Stimulated activated naive CD8-positive, alpha-beta T cell treated with anti-CD3 and anti-CD28 coated beads, Interleukin-15, amount 100 ng/mL, for 72 hours (primary cell): ENCODE data around the gene GPATCH8.

Experiments used
- ATAC-seq: fragments of 150-1000 bp; cut with Tn5 transposase; 2 replicates; pipeline ENCODE4 v1.10.0; 2021; ENCODE audit warnings: mild to moderate bottlenecking, moderate library complexity
- DNase-seq, 2 donors: peaks; one replicate each; pipeline ENCODE4 v3.0.0; 2021 to 2022
- H3K27ac Mint-ChIP-seq, 2 donors: one replicate each; pipeline ENCODE4 v1.8.0; 2022; ENCODE audit warnings: mild to moderate bottlenecking in 2 of 2, mixed read lengths in 2 of 2, moderate library complexity in 2 of 2
- H3K27me3 Mint-ChIP-seq: one replicate; pipeline ENCODE4 v1.8.0; 2022; ENCODE audit warnings: mixed read lengths
- H3K4me1 Mint-ChIP-seq: one replicate; pipeline ENCODE4 v1.8.0; 2022; ENCODE audit warnings: mild to moderate bottlenecking, mixed read lengths
- H3K4me3 Mint-ChIP-seq, 2 donors: one replicate each; pipeline ENCODE4 v1.8.0; 2022; ENCODE audit warnings: mild to moderate bottlenecking in 2 of 2, mixed read lengths in 2 of 2, moderate library complexity in 1 of 2
- H3K9me3 Mint-ChIP-seq, 2 donors: one replicate each; pipeline ENCODE4 v1.8.0; 2022; ENCODE audit warnings: mixed read lengths in 2 of 2

The GPATCH8 gene

DNA sequence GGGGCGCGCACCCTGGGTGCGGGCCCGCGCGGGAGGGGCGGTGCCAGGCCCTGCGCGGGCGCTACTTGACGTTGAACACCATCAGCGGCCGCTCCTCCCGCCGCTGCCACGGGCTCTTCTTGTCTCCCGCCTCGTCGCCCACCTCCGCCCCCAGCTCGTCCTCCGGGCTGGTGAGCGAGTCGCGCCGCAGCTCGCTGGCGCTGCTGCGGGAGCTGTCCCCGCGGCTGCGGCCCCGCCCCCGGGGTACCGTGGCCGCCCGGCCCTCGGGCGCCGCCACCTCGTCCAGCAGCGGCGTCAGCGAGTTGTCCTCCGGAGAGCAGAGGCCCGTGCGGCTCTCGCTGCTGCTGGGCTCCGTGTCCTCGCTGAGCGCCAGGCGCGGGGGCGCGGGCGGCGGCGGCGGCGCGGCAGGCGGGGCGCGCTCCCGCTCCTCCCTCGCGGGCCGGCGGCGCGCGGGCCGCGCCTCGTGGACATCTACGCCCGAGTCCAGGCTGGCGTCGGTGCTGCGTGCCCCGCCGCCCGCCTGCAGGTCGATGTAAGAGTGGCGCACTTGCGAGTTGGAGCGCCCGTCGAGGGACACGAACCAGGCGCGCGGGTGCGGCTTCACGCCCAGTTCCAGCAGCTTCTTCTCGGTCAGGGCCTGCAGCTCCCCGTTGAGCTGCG lies 149.4 kb downstream of the GPATCH8 start:
- peak overlapping the region in 1 of 2 donors; percentile 68 for H3K4me3 Mint-ChIP-seq

DNA sequence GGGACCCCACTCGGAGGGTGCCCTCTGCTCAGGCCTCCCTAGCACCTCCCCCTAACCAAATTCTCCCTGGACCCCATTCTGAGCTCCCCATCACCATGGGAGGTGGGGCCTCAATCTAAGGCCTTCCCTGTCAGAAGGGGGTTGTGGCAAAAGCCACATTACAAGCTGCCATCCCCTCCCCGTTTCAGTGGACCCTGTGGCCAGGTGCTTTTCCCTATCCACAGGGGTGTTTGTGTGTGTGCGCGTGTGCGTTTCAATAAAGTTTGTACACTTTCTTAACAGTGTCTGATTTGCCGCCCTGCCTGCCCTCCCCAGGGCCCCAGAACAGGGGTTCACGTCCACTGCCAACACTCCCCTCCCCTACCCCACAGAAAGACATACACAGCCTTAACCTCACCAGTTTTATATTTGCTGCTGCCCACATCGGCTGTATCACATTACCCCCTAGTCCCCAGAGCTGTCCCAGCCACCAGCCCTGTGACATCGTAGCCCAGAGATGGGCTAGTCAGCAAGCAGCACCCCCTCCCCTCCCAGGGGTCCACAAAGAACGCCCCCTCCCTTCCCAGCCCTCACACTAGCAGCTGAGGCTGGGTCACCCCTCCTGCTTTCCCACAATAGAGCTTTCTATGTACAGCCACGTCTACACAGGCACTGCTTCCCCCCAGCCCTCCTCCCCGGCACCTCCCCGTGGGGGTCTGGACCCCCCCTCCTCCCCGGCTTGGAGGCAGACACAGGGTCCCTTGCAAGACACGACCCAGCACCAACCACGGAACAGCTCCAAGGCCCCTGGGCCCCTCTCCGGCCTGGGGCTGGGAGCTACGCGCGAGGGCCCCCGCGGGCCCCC lies 150.2 kb downstream of the GPATCH8 start:
- H3K9me3 Mint-ChIP-seq: no peaks in the 10 kb centered on the region
- DNase-seq (no peak), ATAC-seq (no peak)
- H3K4me3 Mint-ChIP-seq: peak overlapping the region; percentile 31 to 61
- H3K27ac Mint-ChIP-seq: no peak overlapping the region
- H3K27me3 Mint-ChIP-seq: no peaks in the 10 kb centered on the region
- peaks cover 14% of the 10 kb centered on the region for H3K4me1 Mint-ChIP-seq

More for the DNA sequence above, 149.4 kb downstream of the GPATCH8 start:
- Mint-ChIP-seq H3K27ac (no peak overlapping the region), H3K4me1 (peaks cover 7% of the 10 kb centered on the region), H3K27me3 (no peaks in the 10 kb centered on the region), H3K9me3 (no peaks in the 10 kb centered on the region)
- ATAC-seq (peak; percentile 30), DNase-seq (peak in 1 of 2 donors; percentile 41)

DNA sequence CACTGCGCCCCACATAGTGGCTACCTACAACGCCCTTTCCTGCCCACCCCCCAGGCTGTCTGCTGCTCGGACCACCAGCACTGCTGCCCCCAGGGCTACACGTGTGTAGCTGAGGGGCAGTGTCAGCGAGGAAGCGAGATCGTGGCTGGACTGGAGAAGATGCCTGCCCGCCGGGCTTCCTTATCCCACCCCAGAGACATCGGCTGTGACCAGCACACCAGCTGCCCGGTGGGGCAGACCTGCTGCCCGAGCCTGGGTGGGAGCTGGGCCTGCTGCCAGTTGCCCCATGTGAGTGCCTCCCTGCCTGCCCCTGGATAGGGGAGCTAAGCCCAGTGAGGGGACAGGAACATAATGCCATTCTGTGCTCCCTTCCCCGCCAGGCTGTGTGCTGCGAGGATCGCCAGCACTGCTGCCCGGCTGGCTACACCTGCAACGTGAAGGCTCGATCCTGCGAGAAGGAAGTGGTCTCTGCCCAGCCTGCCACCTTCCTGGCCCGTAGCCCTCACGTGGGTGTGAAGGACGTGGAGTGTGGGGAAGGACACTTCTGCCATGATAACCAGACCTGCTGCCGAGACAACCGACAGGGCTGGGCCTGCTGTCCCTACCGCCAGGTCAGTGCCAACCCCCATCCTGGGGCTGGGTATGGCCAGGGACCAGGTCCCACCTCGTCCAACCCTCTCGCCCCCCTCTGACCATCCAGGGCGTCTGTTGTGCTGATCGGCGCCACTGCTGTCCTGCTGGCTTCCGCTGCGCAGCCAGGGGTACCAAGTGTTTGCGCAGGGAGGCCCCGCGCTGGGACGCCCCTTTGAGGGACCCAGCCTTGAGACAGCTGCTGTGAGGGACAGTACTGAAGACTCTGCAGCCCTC lies 151.0 kb downstream of the GPATCH8 start:
- no peak for ATAC-seq
- Mint-ChIP-seq H3K9me3 (no peaks in the 10 kb centered on the region), H3K27me3 (no peaks in the 10 kb centered on the region), H3K4me1 (peaks cover 20% of the 10 kb centered on the region), H3K27ac (no peak overlapping the region), H3K4me3 (no peak overlapping the region)
- DNase-seq: no peak

DNA sequence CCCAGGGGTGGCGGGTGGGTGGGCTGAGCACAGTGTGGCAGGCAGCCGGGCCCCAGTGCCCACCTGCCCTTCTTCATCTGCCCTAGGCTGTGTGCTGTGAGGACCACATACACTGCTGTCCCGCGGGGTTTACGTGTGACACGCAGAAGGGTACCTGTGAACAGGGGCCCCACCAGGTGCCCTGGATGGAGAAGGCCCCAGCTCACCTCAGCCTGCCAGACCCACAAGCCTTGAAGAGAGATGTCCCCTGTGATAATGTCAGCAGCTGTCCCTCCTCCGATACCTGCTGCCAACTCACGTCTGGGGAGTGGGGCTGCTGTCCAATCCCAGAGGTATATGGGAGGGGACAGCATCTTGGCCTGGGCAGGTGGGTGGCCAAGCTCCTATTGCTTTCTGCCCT lies 151.7 kb downstream of the GPATCH8 start:
- Mint-ChIP-seq H3K27me3 (no peaks in the 10 kb centered on the region), H3K27ac (no peak overlapping the region), H3K9me3 (no peaks in the 10 kb centered on the region), H3K4me3 (no peak overlapping the region), H3K4me1 (peaks cover 20% of the 10 kb centered on the region)
- ATAC-seq (no peak), DNase-seq (no peak)

DNA sequence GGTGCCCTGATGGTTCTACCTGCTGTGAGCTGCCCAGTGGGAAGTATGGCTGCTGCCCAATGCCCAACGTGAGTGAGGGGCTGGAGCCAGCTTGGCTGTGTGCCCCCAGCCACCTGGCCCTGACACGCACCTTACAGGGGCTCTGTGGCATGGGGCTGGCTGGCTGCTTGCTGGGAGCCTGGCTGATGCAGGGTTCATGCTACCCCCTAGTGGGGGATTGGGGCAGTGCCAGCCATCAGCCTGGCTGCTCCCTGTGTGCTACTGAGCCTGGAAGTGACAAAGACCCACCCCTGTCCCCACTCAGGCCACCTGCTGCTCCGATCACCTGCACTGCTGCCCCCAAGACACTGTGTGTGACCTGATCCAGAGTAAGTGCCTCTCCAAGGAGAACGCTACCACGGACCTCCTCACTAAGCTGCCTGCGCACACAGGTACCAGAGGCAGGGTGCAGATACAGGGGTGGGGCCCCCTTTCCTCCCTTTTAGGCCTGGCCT lies 152.4 kb downstream of the GPATCH8 start:
- Mint-ChIP-seq H3K27ac (no peak overlapping the region), H3K27me3 (no peaks in the 10 kb centered on the region), H3K4me1 (peaks cover 27% of the 10 kb centered on the region), H3K4me3 (no peak overlapping the region), H3K9me3 (no peaks in the 10 kb centered on the region)
- peak; percentile 76 for ATAC-seq
- DNase-seq: peak; percentile 76 to 79

DNA sequence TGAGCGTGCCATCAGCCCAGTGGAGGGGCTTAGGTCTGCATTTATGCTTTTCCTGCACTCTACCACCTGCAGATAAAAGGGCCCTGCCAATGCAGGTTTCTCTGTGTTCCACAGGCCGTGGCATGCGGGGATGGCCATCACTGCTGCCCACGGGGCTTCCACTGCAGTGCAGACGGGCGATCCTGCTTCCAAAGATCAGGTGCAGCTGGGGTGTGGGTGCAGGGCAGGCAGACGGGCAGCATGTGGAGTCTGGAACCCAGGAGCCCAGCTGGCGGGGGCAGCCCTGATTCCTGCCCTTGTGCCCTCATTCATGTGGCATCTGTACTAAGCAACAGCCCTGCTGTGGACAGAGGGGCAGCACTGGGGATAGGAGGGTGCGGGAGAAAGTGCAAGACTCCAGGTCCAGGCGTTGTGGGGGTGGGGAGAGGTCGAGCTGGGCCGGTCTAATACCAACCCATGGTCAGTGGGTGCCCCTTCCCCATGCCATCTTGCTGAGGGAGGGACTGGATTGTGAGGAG lies 153.6 kb downstream of the GPATCH8 start:
- no peak overlapping the region for H3K4me3 Mint-ChIP-seq
- H3K27me3 Mint-ChIP-seq: no peaks in the 10 kb centered on the region
- peak overlapping the region in 1 of 2 donors; percentile 84 for H3K27ac Mint-ChIP-seq
- ATAC-seq (no peak), DNase-seq (no peak)
- no peaks in the 10 kb centered on the region for H3K9me3 Mint-ChIP-seq
- peaks cover 34% of the 10 kb centered on the region for H3K4me1 Mint-ChIP-seq

DNA sequence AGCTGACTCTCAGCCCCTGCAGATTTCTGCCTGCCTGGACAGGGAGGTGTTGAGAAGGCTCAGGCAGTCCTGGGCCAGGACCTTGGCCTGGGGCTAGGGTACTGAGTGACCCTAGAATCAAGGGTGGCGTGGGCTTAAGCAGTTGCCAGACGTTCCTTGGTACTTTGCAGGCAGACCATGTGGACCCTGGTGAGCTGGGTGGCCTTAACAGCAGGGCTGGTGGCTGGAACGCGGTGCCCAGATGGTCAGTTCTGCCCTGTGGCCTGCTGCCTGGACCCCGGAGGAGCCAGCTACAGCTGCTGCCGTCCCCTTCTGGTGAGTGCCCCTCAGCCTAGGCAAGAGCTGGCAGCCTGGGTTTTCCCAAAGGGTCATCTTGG lies 154.2 kb downstream of the GPATCH8 start:
- peaks cover 40% of the 10 kb centered on the region for H3K4me1 Mint-ChIP-seq
- DNase-seq: no peak
- H3K4me3 Mint-ChIP-seq: no peak overlapping the region
- H3K27me3 Mint-ChIP-seq: peaks cover 2% of the 10 kb centered on the region
- H3K9me3 Mint-ChIP-seq: no peaks in the 10 kb centered on the region
- ATAC-seq: no peak
- H3K27ac Mint-ChIP-seq: no peak overlapping the region

DNA sequence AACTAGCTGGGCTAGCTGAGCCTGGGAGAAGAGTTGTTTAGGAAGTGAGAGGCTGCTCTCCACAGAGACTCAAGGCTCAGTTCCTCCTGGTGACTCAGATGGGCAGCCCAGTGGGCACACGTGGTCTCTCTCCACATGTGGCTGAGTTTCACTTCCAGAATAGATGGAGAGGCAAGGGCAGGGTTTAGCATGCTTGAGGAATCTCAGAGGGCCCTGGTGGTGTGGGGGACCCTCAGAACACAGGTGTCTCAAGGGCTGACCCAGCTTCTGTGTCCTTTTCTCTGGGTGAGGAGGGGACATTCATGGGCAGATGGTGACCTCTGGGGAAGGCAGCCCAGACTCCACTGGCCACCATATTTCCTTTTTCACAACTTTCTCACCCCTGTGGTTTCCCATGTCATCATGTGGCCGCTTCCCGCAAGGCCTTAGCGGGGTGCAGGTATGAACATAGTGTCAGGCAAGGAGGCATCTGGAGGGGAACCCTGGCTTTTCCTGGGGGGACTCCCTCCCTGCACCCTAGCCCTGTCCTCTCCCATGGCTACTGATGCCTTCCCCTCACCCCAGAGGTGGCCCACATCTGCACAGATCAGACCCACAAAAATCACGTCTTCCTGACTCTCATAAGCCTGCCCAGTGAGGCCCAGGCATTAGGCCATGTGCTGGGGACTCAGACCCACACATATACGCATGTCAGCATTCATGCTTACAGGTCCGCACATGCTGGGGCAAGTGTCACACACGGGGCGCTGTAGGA lies 154.8 kb downstream of the GPATCH8 start:
- H3K9me3 Mint-ChIP-seq: no peaks in the 10 kb centered on the region
- peaks cover 7% of the 10 kb centered on the region for H3K27me3 Mint-ChIP-seq
- ATAC-seq (no peak), DNase-seq (peak in 1 of 2 donors; percentile 23)
- no peak overlapping the region for H3K4me3 Mint-ChIP-seq
- no peak overlapping the region for H3K27ac Mint-ChIP-seq
- H3K4me1 Mint-ChIP-seq: peaks cover 41% of the 10 kb centered on the region
